SK-N-SH treated with all-trans-retinoic acid at 6 μM for 48 hours (cell line): ENCODE data around the gene CMTM7.

Experiments used
- ATAC-seq: fragments of 200-7000 bp; cut with Tn5 transposase; 3 replicates; pipeline ENCODE4 v1.9.1; 2020; ENCODE audit warnings: mild to moderate bottlenecking, moderate library complexity
- ARNTL ChIP-seq: fragments of 450-650 bp; formaldehyde crosslinking; IDR thresholded peaks from 2 replicates; pipeline ENCODE4 v1.5.0; 2020; ENCODE audit warnings: low read depth, mild to moderate bottlenecking, moderate library complexity, borderline replicate concordance
- BACH2 ChIP-seq: fragments of 250-450 bp; sonication (Bioruptor Pico); IDR thresholded peaks from 2 replicates; pipeline ENCODE4 v1.9.0; 2021; ENCODE audit warnings: mild to moderate bottlenecking, borderline replicate concordance
- CSDC2 ChIP-seq: fragments of 250-450 bp; sonication (Bioruptor Pico); IDR thresholded peaks from 2 replicates; pipeline ENCODE4 v1.5.0; 2020; ENCODE audit warnings: mild to moderate bottlenecking, moderate library complexity
- ESRRG ChIP-seq: fragments of 250-450 bp; sonication (Bioruptor Pico); IDR thresholded peaks from 2 replicates; pipeline ENCODE4 v1.6.1; 2021; ENCODE audit warnings: mild to moderate bottlenecking
- GLIS3 ChIP-seq: fragments of 250-450 bp; sonication (Bioruptor Pico); IDR thresholded peaks from 2 replicates; pipeline ENCODE4 v1.5.0; 2020; ENCODE audit warnings: mild to moderate bottlenecking, moderate library complexity
- ISL1 ChIP-seq: fragments of 250-450 bp; sonication (Bioruptor Pico); IDR thresholded peaks from 2 replicates; pipeline ENCODE4 v2.1.2; 2022; ENCODE audit warnings: mild to moderate bottlenecking, moderate library complexity
- PATZ1 ChIP-seq: fragments of 250-450 bp; sonication (Bioruptor Pico); IDR thresholded peaks from 2 replicates; pipeline ENCODE4 v1.8.0; 2020; ENCODE audit warnings: mild to moderate bottlenecking, moderate library complexity, borderline replicate concordance
- POU6F1 ChIP-seq: fragments of 250-450 bp; sonication (Bioruptor Pico); IDR thresholded peaks from 2 replicates; pipeline ENCODE4 v1.8.0; 2021; ENCODE audit warnings: low read depth, mild to moderate bottlenecking, moderate library complexity, borderline replicate concordance
- PPARA ChIP-seq: fragments of 250-450 bp; sonication (Bioruptor Pico); IDR thresholded peaks from 2 replicates; pipeline ENCODE4 v1.5.0; 2020; ENCODE audit warnings: mild to moderate bottlenecking, borderline replicate concordance
- RARB ChIP-seq: fragments of 250-450 bp; sonication (Bioruptor Pico); IDR thresholded peaks from 2 replicates; pipeline ENCODE4 v1.8.0; 2021; ENCODE audit warnings: mild to moderate bottlenecking, moderate library complexity
- SNAI2 ChIP-seq: fragments of 250-450 bp; sonication (Bioruptor Pico); IDR thresholded peaks from 2 replicates; pipeline ENCODE4 v1.5.0; 2020; ENCODE audit warnings: mild to moderate bottlenecking, moderate library complexity
- TCF4 ChIP-seq: fragments of 250-450 bp; sonication (Bioruptor Pico); IDR thresholded peaks from 2 replicates; pipeline ENCODE4 v1.8.0; 2021; ENCODE audit warnings: mild to moderate bottlenecking, moderate library complexity, borderline replicate concordance
- TOX ChIP-seq: fragments of 250-450 bp; sonication (Bioruptor Pico); IDR thresholded peaks from 2 replicates; pipeline ENCODE4 v1.8.0; 2021; ENCODE audit warnings: mild to moderate bottlenecking, moderate library complexity, borderline replicate concordance
- TSHZ2 ChIP-seq: fragments of 250-450 bp; sonication (Bioruptor Pico); IDR thresholded peaks from 2 replicates; pipeline ENCODE4 v1.5.0; 2020; ENCODE audit warnings: mild to moderate bottlenecking, moderate library complexity
- ZC3H10 ChIP-seq: fragments of 250-450 bp; sonication (Bioruptor Pico); IDR thresholded peaks from 2 replicates; pipeline ENCODE4 v1.5.1; 2021; ENCODE audit warnings: mild to moderate bottlenecking, moderate library complexity
- ZFP3 ChIP-seq: fragments of 250-450 bp; sonication (Bioruptor Pico); IDR thresholded peaks from 2 replicates; pipeline ENCODE4 v1.5.0; 2020; ENCODE audit warnings: mild to moderate bottlenecking, moderate library complexity
- ZFP30 ChIP-seq: fragments of 450-650 bp; formaldehyde crosslinking; IDR thresholded peaks from 2 replicates; pipeline ENCODE4 v1.5.0; 2022; ENCODE audit warnings: mild to moderate bottlenecking, moderate library complexity
- ZNF565 ChIP-seq: fragments of 450-650 bp; formaldehyde crosslinking; conservative IDR thresholded peaks from 2 replicates; pipeline ENCODE4 v1.5.0; 2020; ENCODE audit warnings: low read depth, mild to moderate bottlenecking, moderate library complexity
- ZNF70 ChIP-seq: fragments of 450-650 bp; formaldehyde crosslinking; IDR thresholded peaks from 2 replicates; pipeline ENCODE4 v1.5.0; 2020; ENCODE audit warnings: mild to moderate bottlenecking, moderate library complexity

CMTM7 gene

GRCh38 chr3:32432045-32432710 is 40.5 kb downstream of the CMTM7 start:
- no peak for ATAC-seq
- TF ChIP-seq RARB (CRISPR knock-in tag) (no peak), ZFP3 (CRISPR knock-in tag) (no peak), ESRRG (no peak), ISL1 (CRISPR knock-in tag) (no peak), GLIS3 (no peak), TOX (no peak), ZFP30 (CRISPR knock-in tag) (no peak), POU6F1 (CRISPR knock-in tag) (no peak), ZNF565 (CRISPR knock-in tag) (no peak), PATZ1 (CRISPR knock-in tag) (no peak), PPARA (CRISPR knock-in tag) (no peak), TCF4 (CRISPR knock-in tag) (no peak), ZNF70 (no peak), TSHZ2 (no peak)

- no peak for TF ChIP-seq ESRRG
- no peak for TF ChIP-seq GLIS3
- TF ChIP-seq TSHZ2: no peak
- TF ChIP-seq ZNF70: no peak
- TF ChIP-seq PPARA (CRISPR knock-in tag): no peak
- TF ChIP-seq RARB (CRISPR knock-in tag): no peak
- no peak for TF ChIP-seq ZC3H10 (CRISPR knock-in tag)
- no peak for TF ChIP-seq SNAI2 (CRISPR knock-in tag)
- TF ChIP-seq ISL1 (CRISPR knock-in tag): no peak
- no peak for TF ChIP-seq PATZ1 (CRISPR knock-in tag)
- TF ChIP-seq ZFP3 (CRISPR knock-in tag): no peak
- TF ChIP-seq BACH2: no peak
- no peak for TF ChIP-seq ARNTL
- no peak for TF ChIP-seq CSDC2
- no peak for TF ChIP-seq TCF4 (CRISPR knock-in tag)
- no peak for ATAC-seq
Measured at GRCh38 chr3:32432711-32433530, 41.3 kb downstream of the CMTM7 start.
